ENCODE results near the gene SPECC1L.
"Not testable (repeated sequence)": the region's sequence is repeated elsewhere in the genome, so short reads cannot be mapped to it uniquely, and the experiment has no call there.

Gene SPECC1L

DNA sequence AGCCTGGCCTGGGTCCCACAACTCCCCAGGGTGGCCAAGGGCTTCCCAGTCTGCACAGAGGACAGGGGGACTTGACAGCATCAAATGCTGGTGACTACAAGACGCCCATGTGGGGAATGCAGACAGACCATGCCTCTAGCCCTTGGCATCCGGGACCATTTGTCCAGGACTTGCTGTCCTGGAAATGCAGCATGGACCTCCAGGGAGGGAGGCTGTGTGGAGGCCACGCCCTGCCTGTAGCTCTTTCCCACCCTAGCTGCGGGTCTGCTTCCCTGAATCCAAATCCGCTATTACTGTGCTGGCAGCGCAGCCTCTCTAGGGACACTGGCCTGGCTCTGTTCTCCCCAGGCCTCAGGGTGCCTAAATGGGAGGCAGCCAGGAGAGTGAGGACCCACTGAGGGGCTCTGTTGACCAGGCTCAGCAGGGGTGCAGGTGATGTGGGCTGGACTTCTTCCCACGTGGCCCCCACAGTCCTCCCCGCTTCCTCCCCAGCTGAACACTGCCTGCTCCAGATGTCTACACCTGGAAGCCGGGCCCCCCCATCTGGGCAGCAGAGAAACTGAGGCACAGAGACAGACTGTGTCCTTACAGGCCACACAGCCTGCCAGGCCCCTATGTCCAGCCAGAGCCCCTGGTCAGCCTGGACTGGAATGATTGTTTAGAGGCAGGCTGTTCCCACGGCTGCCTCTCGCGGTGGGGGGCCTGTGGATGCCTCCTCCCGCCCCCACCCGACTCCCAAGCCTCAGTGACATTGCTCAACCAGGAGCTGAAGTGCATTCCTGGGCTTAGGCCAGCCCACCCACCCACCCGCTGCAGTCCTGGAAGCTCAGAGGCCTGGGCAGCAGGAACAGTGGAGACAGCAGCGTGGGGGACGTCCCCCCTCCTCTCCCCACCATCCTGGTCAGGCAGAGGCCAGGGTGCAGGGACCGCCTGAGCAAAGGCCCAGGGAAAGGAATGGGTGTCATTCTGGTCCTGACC is 24.8 kb upstream of the SPECC1L start:
- DNase-seq = not testable (repeated sequence)

- peak; percentile 8 for DNase-seq
These were observed 23.6 kb upstream of the SPECC1L start for GRCh38 chr22:24247011-24247507.

DNA sequence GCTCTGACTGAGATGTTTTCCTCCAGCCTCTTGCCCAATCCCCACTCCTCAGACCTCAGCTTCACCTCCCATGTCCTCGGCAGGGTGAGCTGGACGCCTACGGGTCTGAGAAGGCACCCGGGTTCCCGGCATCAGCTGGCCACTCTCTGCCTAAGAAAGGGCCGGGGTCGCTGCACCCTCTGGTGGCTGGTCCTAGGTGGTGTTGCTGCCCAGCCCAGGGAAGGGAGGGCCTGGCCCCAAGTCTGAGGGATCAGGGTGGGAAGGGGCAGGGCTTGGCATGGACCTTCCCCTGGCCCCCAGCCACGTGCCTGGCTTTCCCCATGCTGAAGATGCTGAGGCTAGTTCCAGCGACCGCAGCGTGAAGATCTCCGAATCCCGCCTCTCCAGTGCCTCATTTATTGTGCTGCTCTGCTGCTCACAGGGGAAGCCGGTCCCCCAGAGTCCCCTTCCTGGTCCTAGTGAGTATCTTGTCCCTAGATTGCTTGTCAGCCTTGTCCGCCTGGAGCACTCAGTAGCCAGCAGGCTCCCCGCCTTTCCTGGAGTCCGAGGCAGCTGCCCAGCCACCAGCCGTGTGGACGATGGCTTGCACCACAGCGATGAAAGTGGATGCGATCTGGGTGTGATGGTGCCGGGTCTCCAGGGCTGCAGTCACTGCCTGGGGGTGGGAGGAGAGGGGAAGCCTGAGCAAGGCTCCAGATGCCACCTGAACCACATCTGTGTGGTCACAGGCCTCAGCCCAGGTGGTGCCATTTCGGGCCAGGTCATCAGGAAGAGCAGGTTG is 22.9 kb upstream of the SPECC1L start:
- DNase-seq = peak; percentile 75

DNA sequence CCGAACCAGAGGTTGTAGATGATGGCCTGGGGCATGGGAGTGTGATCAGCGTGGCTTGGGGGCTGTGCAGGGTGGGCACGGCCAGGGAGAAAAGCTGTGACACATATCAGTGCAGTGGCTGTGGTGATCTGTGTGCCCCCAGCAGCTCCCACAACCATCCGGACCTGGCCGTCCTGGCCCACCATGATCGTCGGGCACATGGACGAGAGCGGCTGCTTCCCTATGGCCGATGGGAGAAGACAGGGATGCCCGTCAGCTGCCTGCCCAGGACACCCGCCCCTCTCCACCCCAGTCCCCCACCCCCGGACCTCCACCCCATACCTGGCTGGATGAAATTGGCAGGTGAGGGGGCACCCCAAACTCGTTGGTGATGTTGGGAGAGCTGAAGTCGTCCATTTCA is 22.0 kb upstream of the SPECC1L start:
- not testable (repeated sequence) for DNase-seq

- not testable (repeated sequence) for DNase-seq
These were observed 21.2 kb upstream of the SPECC1L start for GRCh38 chr22:24249413-24249812.

GRCh38 chr22:24251286-24251685 is 19.3 kb upstream of the SPECC1L start:
- not testable (repeated sequence) for DNase-seq

- DNase-seq = not testable (repeated sequence)
These were observed 17.5 kb upstream of the SPECC1L start for GRCh38 chr22:24253126-24253525.

DNA sequence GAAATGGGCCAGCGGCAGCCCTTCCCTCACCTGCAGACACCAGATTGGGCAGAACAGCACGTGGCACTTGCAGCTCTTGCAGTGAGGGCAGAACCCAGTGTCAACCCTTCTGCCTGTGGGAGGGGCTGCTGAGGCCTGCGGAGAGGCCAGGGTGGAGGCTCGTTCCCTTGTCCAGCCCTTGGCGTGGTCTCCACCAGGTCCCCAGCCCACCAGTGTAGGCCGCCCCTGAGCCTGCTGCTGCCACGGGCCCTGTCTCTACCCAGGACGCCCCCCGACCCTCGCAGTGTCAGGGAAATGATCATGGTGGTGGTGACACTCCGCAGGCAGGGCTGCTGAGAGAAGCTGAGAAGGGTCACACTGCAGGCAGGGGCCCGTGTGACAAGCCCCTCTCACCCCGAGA is 14.5 kb upstream of the SPECC1L start:
- not testable (repeated sequence) for DNase-seq

GRCh38 chr22:24256736-24257135 is 13.9 kb upstream of the SPECC1L start:
- DNase-seq = not testable (repeated sequence)

GRCh38 chr22:24259459-24259858 is 11.2 kb upstream of the SPECC1L start:
- DNase-seq = peak; percentile 10

DNA sequence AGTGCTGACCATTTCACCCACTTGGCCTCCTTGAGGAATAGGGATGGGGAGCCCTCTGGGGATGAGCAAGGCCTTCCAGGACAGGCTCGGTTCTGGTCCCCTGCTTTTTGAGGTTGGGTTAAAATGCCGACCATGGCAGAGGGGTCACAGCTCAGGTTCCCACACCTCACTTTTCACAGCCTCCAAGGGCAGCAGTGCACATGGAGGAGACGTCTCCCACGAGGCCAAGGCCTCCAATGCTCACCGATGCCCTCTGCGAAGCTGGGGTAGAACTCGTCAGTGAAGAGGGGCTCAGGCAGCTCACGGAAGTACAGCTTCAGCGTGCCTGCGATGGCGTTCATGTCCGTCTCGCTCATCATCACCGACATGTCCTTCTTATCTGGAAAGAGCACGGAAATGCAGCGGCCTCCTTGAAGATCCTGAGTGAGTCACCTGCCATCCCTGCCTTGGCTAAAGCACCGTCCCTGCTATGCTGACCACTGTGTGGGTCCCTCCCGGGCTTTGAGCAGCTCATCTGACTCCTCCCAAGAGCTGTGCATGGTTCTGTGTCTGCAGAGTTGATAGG is 8.4 kb upstream of the SPECC1L start:
- DNase-seq = not testable (repeated sequence)

GRCh38 chr22:24263479-24263878 is 7.2 kb upstream of the SPECC1L start:
- not testable (repeated sequence) for DNase-seq

GRCh38 chr22:24264329-24264896 is 6.2 kb upstream of the SPECC1L start:
- DNase-seq = not testable (repeated sequence)

DNA sequence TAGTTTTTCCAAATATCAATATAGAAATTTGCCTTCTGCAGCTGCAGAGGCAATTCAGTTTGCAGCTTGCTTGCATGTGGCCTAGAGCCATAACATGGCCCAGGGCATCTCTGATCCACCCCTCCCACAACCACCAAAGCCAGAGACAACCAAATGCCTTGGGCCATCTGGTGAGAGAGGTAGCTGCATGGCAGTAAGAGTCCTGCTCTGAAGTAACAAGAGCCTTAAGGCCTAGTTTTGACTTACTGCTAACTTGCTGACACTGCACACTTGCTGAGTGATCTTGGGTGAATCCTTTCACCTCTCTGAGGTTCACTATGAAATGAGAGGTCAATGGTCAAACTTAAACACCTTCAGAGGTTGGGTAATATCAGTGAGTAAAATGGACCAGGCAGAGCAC is 4.9 kb upstream of the SPECC1L start:
- no peak for DNase-seq

GRCh38 chr22:24266495-24266894 is 4.1 kb upstream of the SPECC1L start:
- DNase-seq = not testable (repeated sequence)

GRCh38 chr22:24271386-24271854 is 789 bp downstream of the SPECC1L start:
- DNase-seq = no peak

GRCh38 chr22:24273031-24273430 is 2.4 kb downstream of the SPECC1L start:
- DNase-seq = not testable (repeated sequence)

- DNase-seq = not testable (repeated sequence)
These were observed 3.3 kb downstream of the SPECC1L start for GRCh38 chr22:24273906-24274305.

- DNase-seq = not testable (repeated sequence)
These were observed 4.2 kb downstream of the SPECC1L start for GRCh38 chr22:24274696-24275405.

DNA sequence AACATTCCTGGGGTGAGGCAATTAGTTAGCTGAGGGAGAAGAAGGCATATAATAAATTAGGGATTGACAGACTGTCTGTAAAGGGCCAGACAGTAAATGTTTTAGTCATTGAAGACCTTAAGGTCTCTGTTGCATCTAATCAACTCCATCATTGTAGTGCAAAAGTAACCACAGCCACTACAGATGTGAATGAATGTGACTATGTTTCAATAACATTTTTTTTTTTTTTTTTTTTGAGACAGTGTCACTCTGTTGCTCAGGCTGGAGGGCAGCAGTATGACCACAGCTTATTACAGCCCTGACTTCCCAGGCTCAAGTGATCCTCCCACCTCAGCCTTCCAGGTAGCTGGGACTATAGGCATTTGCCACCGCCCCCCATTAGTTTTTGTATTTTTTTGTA is 9.7 kb downstream of the SPECC1L start:
- not testable (repeated sequence) for DNase-seq

- DNase-seq = no peak
These were observed 11.8 kb downstream of the SPECC1L start for GRCh38 chr22:24282401-24282800.

- peak; percentile 3 for DNase-seq
These were observed 14.1 kb downstream of the SPECC1L start for GRCh38 chr22:24284747-24285203.

All from NCI-H226 (cell line).